HG03108 (cell line): ENCODE measurements around the gene CBARP.

Experiments used
- ATAC-seq: cut with Tn5 transposase; IDR thresholded peaks from one replicate; pipeline ENCODE4 v1.9.1; 2021; ENCODE audit warnings: moderate library complexity; ENCODE audit not compliant: unreplicated experiment

CBARP gene

DNA sequence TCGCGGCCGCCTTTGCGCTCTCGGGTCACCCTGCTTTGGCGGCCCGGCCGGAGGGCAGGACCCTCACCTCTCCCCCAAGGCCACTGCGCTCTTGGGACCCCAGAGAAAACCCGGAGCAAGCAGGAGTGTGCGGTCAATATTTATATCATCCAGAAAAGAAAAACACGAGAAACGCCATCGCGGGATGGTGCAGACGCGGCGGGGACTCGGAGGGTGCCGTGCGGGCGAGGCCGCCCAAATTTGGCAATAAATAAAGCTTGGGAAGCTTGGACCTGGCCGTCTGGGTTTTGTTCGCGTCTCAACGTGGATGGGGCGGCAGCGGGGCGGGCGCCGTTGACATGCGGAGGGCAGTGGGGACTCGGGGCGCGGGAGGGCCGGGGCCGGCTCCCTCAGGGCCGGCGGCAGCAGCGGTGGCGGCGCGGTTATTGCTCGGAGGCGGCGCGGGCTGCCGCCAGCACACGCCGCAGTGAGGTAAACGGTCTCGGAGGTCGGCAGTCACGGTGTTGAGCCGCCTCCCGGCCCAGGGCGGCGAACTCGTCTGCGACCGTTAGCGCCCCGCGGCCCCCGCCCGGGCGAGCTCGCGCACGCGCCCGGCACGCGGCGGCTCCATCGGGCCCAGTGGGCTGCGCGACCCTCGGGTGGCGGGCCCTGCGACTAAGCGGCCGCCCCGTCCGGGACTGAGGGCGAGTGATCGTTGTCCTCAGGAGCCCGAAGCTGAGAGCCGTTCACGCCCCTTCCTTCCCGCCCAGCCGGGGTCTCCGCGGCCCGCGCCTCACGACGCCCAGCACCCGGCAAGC is 9.4 kb downstream of the CBARP start:
- no peak for ATAC-seq

DNA sequence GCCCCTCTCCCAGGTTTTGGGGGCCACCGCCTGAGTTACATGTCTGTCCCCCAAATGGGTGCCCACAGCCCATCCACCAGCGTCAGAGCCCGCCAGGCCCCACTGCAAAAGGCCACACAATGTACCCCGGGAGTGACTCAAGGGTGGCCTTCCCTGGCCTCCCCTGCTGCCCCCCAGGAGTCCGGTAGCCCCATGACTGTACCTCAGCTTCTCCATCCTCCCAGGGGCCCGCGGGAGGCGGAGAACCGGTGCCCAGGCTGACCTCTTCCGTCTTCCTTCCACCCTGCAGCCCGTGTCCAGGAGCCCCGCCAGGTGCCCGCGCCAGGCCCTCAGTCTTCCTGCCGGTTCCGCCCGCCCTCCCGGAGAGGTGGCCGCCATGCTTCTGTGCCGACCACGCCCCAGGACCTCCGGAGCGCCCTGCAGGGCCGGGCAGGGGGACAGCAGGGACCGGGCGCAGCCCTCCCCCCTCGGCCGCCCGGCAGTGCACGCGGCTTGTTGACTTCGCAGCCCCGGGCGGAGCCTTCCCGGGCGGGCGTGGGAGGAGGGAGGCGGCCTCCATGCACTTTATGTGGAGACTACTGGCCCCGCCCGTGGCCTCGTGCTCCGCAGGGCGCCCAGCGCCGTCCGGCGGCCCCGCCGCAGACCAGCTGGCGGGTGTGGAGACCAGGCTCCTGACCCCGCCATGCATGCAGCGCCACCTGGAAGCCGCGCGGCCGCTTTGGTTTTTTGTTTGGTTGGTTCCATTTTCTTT is 10.3 kb downstream of the CBARP start:
- ATAC-seq = no peak

- no peak for ATAC-seq
Observed at GRCh38 chr19:1226522-1227303, 11.1 kb downstream of the CBARP start.

GRCh38 chr19:1226227-1226518 is 11.6 kb downstream of the CBARP start:
- ATAC-seq = no peak

GRCh38 chr19:1225440-1226226 is 12.2 kb downstream of the CBARP start:
- no peak for ATAC-seq

GRCh38 chr19:1224847-1225246 is 13.0 kb downstream of the CBARP start:
- no peak for ATAC-seq

DNA sequence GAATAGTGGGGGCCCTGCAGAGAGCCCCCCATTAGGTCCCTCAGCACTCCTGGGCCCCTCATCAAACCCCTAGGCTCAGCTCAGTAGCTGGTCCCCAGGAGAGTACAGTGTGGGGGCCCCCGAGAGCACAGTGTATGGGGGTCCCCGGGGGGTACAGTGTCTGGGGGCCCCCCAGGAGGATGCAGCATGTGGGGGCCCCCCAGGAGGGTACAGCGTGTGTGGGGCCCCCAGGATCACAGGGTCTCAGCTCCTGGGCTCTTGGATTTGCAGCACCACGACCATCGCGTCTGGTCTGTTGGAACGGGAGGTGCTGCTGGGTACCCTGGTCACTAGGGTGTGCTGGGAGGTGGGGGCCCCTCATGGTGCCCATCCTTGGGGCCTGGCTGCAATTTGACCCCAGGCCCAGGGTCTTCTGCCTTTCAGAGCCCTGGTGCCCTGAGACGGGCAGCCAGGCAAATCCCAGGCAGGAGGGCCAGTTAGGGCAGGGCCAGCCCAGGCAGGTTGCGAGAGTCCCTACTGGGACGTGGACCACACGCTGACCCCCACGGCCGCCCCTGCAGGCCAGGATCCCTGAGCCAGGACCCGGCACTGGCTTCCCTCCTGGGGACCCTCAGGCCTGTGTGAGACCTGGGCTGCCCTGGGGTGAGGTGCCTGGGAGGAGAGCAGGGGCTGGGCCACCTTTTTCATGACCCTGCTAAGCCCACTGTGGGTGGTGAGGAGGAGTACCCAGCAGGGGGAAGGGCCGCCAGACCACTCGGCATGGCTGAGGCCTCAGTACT is 13.6 kb downstream of the CBARP start:
- no peak for ATAC-seq

DNA sequence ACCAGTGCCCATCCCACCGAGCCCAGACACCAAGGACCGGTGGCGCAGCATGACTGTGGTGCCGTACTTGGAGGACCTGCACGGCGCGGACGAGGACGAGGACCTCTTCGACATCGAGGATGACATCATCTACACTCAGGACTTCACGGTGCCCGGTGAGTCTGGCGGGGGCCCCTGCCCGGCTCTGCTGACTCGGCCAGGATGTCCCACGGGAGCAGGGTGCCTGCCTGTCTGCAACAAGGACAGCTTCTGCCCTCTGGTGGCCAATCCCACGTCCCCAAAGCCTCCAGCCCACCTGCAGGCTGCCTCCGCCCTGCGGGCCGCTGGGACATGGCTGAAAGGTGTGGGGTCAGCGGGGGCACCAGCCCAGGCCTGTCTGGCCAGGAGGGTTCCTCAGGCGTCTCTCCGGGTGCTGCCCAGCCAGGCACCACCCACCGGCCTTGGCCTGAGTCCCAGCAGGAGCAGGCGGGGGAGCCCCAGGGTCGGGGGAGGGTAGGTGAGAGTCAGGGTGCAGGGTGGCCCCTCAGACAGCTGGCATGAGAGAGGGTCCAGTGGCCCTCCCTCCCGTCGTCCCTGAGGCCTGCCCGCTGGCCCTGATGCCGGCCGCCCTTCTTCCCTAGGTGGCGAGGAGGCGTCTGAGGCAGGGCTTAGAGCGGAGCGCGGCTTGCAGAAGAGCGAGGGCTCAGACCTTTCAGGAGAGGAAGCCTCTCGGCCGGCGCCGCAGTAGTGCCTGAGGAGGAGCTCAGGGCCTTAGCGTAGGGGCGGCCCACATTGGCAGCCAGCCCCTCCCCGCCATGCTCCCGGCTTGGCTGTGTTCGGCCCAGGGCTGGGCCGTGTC is 14.6 kb downstream of the CBARP start:
- no peak for ATAC-seq

DNA sequence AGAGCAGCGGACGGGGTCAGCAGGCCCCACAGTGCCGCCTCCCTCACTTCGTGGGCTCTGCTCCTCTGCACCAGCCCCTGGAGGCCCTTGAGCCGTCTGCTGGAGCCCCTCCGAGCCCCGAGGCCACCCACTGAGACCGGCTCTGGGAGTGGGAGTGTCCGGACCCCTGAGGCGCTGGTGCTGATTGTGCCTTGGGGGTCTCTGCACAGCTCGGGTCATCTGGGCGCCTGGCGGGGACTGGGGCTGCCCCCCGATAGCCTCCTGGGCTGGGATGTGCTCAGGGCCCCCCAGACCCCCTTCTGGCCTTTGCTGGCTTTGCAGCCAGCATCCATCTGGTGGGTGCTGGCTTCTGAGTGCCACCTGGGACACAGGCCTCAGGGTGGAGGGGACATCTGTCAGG is 15.4 kb downstream of the CBARP start:
- ATAC-seq = no peak

DNA sequence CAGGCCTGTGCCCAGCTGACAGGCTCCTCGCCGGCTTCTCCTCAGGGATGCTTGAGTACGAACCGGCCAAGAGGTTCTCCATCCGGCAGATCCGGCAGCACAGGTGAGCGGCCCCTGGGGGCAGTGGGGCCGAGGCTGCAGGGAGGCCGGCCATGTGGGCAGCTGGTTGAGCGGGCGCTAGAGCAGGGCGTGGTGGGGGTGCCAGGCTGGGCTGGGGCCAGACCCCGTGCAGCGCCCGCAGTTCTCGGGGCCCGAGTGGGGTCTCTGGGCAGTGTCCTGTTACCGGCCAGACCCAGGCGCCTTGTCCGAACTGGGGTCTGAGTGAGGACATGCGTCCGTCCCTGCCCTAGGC is 15.9 kb downstream of the CBARP start:
- ATAC-seq = no peak

GRCh38 chr19:1220976-1221903 is 16.6 kb downstream of the CBARP start:
- no peak for ATAC-seq

DNA sequence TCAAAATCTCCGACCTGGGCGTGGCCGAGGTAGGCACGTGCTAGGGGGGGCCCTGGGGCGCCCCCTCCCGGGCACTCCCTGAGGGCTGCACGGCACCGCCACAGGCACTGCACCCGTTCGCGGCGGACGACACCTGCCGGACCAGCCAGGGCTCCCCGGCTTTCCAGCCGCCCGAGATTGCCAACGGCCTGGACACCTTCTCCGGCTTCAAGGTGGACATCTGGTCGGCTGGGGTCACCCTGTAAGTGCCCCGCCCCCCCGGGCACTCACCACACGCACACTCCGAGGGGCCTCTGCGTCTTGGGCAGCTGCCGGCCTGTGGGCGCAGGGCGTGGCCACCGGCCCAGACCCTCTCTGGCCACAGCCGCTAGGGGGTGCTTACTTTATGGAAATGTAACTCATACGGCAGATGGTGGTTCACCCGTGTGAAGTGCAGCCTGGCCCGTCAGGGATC is 17.3 kb downstream of the CBARP start:
- ATAC-seq = no peak

DNA sequence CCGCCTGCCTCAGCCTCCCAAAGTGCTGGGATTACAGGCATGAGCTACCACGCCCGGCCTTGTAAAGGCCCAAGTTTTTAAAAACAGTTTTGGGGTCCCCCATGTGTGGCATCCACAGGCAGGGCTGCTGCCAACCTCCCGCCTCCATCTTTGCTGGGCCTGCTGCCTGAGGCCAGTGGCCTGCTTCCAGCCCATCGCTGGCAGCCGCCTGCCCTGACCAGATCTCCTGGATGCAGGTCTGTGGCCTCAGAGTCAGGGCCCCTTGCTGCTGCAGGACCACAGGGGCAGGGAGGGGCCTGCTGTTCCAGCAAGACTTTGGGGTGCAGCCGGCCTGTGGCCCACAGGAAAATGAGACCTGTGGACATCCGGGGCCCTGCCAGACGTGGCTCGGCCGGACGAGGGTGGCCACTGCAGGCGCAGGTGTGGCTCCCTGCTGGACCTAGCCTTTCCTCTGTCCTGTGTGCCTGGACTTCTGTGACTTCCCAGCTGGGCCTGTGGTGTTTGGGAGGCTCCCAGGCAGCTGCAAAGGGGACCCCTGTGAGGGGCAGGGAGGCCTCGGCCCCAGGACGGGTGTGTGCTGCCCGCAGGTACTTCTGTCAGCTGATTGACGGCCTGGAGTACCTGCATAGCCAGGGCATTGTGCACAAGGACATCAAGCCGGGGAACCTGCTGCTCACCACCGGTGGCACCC is 17.9 kb downstream of the CBARP start:
- ATAC-seq = no peak

GRCh38 chr19:1218751-1219567 is 18.8 kb downstream of the CBARP start:
- no peak for ATAC-seq

DNA sequence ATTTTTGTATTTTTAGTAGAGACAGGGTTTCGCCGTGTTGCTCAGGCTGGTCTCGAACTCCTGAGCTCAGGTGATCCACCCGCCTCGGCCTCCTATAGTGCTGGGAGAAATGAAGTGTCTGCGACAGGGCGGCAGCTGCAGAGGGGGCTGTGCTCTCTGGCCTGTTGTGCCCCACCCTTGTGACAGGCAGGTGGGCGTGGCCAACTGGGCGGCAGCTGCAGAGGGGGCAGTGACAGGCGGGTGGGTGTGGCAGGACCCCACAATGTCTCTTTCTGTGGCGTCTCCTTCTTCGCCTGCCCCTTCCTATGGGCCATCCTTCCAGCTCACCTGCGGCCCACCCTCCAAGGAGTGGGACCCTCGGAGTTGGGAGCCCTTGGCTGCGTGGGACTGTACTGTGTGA is 20.4 kb downstream of the CBARP start:
- ATAC-seq = no peak

- ATAC-seq = no peak
Observed at GRCh38 chr19:1216756-1217155, 21.0 kb downstream of the CBARP start.
